A549 treated with AZD2906 at 1 μM for 4 hours (cell line): ENCODE measurements around the gene SH3BP5L. TPM values are rescaled to one million over a fixed set of nuclear protein-coding genes. Genes with fewer than 3 reads are reported as not detected.

Experiments used
- total RNA-seq: library from RNA; stranded (reverse); fragments of 200-300 nt; extraction: Qiagen RNA extraction; gene quantifications from 5 replicates; pipeline ENCODE4 v1.2.3, GENCODE V29; 2022

The SH3BP5L gene
- 19.6 to 24.8 TPM (median 23.8 TPM) in 5 replicates for total RNA-seq

GRCh38 chr1:248825909-248826760 is at the start of gene SH3BP5L:
SH3BP5L (minus strand) TSS chr1:248825915; CDS start chr1:248824935, 980 bp downstream.

DNA sequence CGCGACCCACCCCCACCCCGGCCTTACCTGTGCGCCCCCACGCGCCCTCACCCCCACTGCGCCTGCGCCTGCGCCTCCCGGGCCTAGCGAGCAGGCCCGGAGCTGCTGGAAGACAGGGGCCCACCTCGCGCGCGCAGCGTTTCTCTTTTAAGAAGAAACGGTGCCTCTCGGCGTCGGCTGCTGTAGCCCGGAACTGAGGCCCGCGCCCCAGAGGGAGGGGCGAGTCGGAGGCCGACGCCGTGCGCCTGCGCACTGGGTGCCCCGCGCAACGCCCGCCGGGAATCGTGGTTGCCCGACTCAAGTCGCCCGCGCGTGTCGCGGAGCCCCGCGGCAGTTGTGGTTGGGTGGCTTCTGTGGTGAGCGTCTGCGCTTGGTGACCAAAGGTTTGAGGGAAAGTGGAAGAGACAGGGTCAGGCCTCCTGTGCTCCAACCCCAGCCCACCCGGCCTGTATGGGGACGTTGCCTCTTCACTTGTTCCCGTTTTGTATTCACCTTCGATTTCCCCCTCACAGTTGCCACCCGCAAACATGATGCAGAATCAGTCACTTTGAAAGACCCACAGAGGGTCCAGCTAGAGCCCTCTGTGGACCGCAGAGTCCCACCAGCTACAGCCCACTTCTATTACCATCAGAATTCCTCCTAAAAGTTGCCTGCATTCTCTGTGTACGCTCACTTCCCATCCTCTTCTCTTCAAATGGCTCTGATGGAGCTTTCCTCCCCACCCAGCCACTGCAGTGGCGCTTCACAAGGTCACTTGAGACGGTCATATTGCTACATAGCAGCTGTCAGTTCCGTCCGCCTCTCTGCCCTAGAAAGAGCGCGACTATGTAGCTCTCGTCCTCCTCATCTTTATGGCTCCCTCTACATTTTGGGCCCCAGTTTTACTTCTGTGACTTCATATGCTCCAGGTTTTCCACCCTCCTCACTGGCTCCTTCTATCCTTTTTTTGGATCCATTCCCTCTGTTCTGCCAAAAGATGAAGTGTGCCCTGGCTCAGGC is 33.5 kb upstream of the SH3BP5L start, which contains the start of gene ZNF692:
TSS of gene ZNF692 (minus strand) at position 195 of the 999 bp plus-strand sequence. CDS start 776 bp downstream, outside the sequence.

DNA sequence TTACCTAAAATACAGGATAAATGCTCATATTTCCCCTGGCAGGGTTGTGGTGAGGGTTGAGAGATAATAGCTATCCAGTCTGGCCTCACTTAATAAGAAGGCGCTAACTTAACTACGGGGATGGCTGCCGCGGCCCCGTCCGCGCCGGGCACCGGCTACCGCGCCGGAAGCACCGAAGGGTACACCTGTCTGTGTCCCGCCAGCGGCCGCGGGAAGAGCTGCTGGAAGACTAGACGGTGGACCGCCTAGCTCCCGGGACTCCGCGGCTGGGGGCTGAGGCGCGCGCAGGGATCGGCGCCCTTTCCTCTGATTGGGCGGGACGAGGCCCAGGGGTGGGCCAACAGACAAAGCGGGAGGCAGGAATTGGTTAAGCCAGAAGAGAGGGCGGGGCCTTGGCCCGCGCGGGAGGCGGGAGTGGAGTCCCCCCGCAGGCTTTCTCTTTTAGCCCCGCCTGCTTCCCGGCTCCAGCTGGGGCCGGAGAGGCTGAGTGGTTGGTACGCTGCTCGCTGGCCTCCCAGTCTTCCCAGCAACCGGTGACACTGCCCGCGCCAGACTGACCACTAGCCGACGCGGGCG is 12.2 kb upstream of the SH3BP5L start, which contains the start of gene ZNF672:
TSS of gene ZNF672 (plus strand) at position 444 of the 576 bp plus-strand sequence. CDS start 9,051 bp downstream, outside the sequence.

Other genes with a start within 250 kb of the SH3BP5L start
- gene OR2T10, start 228.2 kb downstream of the SH3BP5L start, total RNA-seq = not detected in 5 replicates
- gene OR2T11, start 190.8 kb downstream of the SH3BP5L start, total RNA-seq = not detected in 5 replicates
- gene OR2T35, start 180.6 kb downstream of the SH3BP5L start, total RNA-seq = not detected in 5 replicates
- not detected in 5 replicates for gene OR2T27, start 170.4 kb downstream of the SH3BP5L start, total RNA-seq
- gene OR14I1, start 123.1 kb downstream of the SH3BP5L start, total RNA-seq = not detected in 5 replicates
- 0.07 to 0.22 TPM (median 0.10 TPM) in 5 replicates for gene LYPD8, start 70.2 kb downstream of the SH3BP5L start, total RNA-seq
- 14.3 to 20.1 TPM (median 19.5 TPM) in 5 replicates for gene ZNF672, start 12.3 kb upstream of the SH3BP5L start, total RNA-seq
- 11.6 to 22.0 TPM (median 18.1 TPM) in 5 replicates for gene ZNF692, start 33.2 kb upstream of the SH3BP5L start, total RNA-seq
- 3.1 to 4.1 TPM (median 3.5 TPM) in 5 replicates for gene PGBD2, start 80.3 kb upstream of the SH3BP5L start, total RNA-seq